GM18526 (cell line): ENCODE results near the gene ANKRD23.

Experiments
- POLR2A ChIP-seq: IDR thresholded peaks from 3 replicates; pipeline ENCODE4 v1.6.1; 2011; ENCODE audit not compliant: insufficient read length; ENCODE audit errors: extremely low read depth

ANKRD23 gene

DNA sequence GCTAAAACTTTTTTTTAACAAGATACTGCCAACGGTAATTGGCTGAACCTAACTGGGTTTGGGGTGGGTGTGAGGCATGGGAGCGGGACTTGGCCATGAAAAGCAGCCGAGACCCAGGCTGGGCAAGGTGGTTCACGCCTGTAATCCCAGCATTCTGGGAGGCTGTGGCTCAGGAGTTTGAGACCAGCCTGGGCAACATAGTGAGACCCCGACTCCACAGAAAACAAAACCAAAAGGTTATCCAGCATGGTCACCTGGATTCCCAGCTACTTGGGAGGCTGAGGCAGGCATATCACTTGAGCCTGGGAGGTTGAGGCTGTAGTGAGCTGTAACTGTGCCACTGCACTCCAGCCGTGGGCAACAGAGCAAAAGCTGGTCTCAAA, 37.1 kb upstream of the ANKRD23 start:
- TF ChIP-seq POLR2A = no peak

DNA sequence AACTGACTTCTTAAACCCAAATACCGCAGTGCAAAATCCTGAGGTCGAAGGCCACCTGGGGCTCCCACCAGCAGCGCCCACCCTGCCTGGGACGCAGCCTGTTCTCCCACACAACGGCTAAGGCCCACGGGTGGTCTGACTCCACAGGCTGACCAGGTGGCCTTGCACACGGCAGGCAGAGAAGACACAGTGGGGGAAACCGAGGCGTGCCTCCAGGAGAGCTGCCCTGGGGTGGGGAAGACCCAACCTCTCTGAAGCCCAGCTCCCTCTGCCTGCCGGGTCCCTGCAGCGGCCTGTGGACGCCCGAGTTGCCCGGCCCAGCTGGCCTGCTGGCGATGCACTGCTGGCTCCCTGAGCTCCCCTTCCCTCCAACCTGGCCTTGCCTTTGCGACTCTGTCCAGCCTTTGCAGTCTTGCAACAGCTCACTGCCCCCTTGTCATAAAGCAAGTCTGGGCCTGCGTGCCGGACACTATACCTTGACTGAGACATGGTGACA, 35.8 kb upstream of the ANKRD23 start:
- no peak for TF ChIP-seq POLR2A

DNA sequence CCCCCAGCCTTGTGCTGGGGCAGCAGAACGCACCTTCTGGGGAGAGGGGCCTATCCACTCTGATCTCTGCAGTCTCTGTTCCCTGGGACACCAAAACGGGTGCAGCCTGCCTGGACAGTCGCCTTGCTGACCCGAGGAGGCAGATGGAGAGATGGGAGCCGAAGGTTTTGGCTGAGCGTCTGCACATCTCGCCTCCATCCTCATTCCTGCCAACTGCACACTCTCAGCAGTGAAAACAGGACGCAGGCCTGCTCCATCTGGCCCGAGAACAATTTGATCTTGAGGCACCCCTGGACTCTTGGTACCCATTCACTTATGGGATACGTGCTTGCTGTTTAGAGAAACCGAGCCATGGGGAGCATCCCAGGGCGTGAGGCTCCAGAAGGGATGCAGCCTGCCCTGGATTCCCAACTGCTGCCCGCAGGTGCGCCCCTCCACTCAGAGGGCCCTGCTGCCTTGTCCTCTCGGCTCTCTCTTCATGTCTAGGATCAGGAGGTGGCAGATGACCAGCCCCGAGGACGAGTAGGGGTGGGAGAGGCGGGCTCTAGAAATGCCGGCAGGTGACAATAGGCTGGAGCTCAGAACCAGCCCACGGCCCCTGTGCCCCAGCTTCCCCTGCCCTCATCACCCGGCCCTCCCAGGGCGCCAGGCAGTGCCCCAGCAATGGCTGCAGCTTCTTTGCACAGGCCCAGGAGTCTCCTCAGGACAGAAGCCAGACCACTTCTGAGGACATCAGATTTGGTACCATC, 35.1 kb upstream of the ANKRD23 start:
- no peak for TF ChIP-seq POLR2A

DNA sequence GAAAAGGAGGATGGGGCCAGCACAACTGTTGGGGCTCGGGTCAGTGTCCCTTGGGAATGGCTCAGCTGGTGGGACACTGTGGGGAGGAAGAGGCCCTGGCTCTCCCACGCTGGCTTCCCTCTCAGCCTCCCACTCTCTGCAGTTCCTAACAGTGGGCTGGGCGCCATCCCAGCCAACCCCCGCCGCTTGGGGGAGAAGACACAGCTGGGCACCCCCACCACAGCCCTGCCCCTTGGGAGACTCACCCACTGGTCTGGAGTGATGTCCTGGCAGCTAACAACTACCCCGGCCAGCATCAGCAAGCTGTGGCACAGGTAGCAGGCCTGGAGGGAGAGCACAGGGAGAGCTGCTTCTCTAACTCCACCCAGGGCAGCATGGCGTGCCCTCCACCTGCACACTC, 34.4 kb upstream of the ANKRD23 start:
- no peak for TF ChIP-seq POLR2A

DNA sequence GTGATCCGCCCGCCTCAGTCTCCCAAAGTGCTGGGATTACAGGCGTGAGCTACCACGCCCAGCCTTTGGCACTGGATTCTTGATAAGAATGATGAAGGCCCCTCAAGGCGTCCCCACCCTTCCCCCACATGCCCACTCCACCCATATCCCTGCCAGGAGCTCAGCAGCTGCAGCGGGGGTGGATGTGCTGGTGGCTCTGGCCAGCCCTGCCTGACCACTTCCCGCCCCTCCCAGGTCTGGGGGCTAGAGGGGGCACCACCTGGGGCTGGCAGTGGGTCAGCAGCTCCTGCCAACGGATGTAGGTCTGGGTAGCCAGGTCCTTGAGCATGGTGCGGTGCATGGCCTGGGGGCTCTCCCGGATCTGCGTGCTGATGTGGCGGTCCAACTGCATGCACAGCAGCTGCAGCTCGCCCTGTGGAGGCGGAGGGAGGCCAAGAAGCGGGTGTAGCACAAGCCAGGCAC, 33.8 kb upstream of the ANKRD23 start:
- no peak for TF ChIP-seq POLR2A

DNA sequence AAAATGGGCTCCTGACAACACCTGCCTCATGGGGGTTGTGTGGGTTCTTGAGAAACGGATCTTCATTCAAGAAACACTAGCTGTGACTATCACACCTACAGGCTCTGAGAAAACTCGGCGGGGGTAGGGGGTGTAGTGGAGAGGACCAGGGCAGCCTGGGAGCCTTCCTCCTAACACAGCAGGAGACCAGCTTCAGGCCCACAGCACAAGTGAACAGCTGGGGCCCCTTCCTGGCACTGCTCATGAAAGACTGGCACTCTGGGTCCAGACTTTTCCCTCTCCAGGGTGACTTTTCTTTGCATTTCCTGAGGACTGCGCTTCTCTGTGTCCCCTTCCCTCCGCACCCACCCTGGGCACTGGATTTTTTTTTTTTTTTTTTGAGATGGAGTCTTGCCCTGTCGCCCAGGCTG, 33.2 kb upstream of the ANKRD23 start:
- no peak for TF ChIP-seq POLR2A

DNA sequence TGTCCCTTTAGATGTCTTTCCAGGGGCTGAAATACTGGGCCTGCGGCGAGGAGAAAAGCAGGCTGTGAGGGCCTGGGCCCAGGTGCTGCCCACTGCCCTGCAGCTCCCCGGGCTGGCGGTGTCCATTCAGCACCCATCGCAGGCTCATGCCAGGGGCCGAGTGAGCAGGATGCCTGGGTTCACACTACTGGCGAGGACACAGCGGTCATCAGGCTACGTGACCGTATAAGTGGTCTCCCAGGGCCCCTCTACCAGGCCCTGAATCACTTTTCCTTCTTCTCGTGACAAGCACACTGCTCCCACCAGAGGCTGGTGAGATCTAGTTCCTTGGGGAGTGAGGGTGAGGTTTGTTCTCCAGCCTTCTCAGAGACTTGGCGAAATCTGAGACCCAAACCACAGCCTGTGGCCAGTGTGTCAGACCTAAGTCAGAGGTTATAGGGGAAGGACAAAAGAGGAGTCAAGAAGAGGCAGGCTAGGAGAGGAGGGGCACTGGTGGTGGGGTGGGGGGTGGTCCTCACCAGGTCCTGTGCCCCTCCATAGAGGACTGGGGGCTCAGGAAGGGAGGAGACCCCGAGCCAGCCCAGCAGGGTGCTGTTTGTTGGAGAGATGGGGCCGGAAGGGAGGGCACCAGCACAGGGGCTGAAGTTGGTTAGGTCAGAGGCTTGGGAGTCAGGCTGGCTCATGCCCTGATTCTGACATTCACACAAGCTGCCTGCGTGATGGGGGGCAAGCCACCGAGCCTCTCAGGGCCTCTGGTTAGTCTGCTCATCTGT, 32.6 kb upstream of the ANKRD23 start:
- no peak for TF ChIP-seq POLR2A

DNA sequence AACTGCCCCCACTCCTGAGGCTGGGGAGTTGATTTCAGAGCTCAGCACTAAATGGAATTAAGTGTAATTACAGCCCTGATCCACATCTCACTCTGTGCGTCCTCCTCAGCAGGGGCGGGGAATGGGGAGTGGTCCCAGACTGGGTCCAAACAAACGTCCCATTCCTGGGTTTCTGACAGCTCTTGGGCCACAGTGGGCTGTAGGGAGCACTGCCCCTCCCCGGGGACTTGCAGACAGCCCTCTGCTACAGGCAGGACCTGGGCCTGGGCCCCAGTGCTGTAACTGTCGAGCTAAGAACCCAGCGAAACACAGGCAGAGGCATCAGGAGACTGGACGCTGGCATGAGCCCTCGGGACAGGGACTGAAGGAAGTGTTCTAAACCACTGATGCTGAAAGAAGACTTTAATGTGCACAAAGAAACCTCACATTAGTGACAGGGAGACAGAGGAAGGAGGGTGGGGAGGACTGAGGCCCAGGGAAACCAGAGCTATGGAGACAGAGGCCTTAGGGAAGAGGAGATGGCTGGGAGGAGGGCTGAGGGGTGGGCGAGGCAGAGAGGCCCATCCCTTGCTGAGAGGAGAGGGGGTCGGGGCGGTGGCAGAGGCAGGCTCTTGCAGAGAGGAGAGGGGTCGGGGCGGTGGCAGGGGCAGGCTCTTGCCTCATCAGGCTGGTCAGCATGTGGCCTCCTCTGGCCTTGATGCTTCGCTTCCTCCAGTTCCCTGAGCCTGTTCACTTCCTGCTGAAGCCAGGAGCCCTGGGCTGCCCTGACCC, 31.9 kb upstream of the ANKRD23 start:
- TF ChIP-seq POLR2A = no peak

DNA sequence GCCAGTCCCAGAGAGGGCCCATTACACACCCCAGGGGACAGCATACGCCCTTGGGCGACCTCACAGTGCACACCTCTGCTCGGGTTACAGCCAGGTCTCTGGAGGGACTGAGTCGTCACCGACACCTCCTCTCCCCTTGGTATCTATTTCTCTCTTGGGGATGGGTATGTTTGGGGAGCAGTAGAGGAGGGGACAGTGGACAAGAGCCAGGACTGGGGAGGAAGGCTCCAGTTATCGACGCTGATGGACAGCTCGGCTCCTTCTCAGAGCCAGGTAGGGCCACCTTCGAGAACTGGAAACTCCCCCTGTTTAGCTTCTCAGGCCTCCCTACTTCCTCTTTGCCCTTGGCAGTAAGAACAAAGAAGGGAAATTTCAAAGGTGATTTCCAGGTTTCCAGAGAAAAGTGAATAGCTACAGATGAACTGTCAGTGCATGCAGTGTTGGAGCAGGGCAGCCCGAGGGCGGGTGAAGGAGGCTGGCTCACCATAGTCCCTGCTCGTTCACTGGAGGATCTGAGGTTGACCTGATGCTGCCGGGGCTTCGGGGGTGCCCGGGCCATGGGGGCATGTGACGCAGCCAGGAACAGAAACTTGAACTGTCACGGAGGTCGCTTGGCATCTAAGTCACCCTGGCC, 30.5 kb upstream of the ANKRD23 start:
- no peak for TF ChIP-seq POLR2A

DNA sequence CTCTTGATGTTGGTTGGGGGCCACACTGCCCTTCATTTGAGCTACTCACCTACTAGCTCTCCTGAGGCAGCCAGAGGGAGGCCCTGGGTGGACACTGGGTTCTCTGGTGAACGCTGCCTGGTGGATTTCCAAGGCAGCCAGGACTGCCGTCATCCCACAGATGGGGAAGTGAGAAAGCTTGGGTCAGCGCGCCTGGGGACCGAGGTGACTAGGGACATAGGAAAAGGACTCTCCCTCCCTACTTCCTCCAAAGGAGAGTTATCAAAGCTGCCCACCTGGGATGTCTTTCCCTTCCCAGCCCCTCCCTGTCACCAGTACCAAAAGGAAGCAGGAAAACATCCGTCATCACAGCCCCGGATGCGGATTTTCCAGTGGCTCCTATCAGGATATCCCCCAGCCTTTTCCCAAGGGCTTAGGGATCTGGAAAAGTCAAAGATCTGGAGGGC, 29.9 kb upstream of the ANKRD23 start:
- TF ChIP-seq POLR2A = no peak

DNA sequence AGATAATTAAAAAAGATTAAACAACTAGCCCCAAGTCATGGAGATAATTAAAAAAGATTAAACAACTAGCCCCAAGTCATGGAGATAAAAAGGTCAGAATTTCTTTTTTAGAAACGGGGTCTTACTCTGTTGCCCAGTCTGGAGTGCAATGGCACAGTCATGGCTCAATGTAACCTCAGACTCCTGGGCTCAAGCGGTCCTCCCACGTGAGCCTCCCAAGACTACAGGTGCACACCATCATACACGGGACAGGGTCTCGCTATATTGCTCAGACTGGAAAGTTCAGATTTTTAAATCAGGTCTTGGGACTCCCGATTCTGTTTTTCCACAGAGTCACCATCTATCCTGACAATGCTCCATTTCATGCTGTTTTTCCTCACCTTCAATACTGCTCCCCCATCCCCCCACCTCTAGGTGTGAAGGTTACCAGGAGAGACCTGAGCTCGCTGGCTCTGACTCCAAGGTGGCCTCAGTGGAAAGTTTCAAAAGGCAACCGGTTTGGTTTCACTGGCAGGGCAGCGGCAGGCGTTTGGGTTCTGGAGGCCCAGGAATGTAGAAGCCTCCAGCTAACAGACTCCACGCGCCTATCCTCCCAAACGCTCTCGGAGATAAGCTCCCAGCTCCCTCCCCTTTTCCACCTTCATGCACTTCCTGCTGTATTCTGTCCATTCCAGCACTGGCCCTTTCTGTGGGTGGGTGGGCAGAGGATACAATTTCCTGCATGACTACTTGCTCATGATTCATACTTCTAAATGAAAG, 28.9 kb upstream of the ANKRD23 start:
- TF ChIP-seq POLR2A = no peak

DNA sequence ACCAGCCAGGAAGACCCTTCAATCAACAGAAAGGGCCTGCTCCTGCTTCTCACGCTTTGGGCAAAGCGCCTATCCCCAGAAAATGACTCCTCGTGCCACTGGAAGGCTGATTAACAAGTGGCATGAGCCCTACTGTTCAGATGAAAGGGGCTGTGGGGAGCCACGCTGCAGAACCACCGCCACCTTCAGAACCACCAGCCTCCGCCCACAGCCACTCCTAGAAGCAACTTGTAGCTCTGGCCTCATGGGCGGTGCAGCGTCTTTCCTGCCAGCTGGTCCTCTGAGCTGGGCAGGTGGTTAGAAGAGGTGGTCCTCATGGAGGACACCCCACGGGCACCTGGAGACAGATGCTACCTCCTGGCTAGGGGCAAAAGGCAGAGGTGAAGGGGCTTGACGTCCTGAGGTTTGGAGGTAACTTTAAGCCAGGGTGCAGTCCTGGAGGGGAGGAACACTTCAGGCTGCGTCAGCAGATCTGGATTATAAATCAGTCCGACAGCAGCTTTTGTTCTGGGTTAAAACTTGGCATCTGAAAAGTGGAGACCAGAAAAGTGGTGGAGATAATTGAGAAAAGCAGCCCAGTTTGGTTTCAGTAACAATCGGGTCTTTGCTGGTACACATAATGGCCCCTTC, 26.9 kb upstream of the ANKRD23 start:
- TF ChIP-seq POLR2A = no peak

DNA sequence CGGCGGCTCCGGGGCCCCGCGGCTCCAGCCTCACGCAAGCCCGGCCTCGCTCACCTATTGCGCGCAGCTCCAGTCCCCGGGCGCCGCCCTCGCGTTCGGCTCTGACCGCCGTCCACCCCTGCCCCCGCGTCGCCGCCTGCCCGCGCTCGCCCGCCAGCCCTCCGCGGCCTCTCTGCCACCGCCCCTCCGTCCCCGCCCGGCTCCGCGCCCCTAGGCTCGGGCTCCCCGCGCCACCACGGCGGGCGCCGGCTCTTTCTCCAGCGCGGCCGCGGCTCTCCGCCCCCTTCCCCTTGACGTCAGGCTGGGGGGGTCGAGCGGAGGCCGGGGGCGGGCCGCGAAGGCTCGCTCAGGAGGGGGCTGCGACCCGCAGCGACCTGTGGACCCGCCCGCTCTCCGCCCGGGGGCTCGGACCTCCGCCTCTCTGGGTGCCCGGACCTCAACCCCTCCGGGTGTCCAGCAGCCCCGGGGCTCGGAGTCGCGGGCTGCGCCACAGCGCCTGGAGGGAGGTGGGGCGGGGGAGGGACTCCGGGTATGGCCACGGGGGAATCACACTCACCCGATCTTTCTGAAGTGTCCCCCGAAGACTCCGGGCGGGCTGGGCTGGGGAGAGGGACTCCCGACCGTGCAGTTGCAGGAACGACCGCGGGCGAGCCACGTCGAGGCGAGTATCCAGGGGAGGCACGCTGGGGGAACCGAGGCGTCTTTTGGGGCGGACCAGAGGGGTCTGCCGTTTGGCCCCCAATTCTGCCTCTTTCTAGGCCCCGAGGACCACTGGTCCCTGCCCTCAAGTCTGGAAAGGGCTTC, 26.2 kb upstream of the ANKRD23 start, which contains the start of gene SEMA4C:
SEMA4C (minus strand) TSS at position 259 of the 804 bp plus-strand sequence. CDS start 2,194 bp downstream, outside the sequence.
- TF ChIP-seq POLR2A = peak; percentile 33
